Stimulated activated memory B cell treated with anti-CD40 and anti-IgM and Interleukin-4, amounts not matched to agents 10 μg/mL and 1 μg/mL and 100 μg/mL, for 72 hours (primary cell): Measurements from ENCODE around the gene SGCD.

ENCODE experiments used
- ATAC-seq: fragments of 150-1000 bp; cut with Tn5 transposase; 2 replicates; pipeline ENCODE4 v1.10.0; 2021
- H3K27ac Mint-ChIP-seq: one replicate; pipeline ENCODE4 v1.8.0; 2022; ENCODE audit warnings: mild to moderate bottlenecking, mixed read lengths
- H3K27me3 Mint-ChIP-seq: one replicate; pipeline ENCODE4 v1.8.0; 2022; ENCODE audit warnings: mixed read lengths
- H3K36me3 Mint-ChIP-seq: one replicate; pipeline ENCODE4 v1.8.0; 2022; ENCODE audit warnings: mixed read lengths
- H3K4me1 Mint-ChIP-seq: one replicate; pipeline ENCODE4 v1.8.0; 2022; ENCODE audit warnings: mixed read lengths
- H3K4me3 Mint-ChIP-seq: one replicate; pipeline ENCODE4 v1.8.0; 2022; ENCODE audit warnings: mild to moderate bottlenecking, moderate library complexity, mixed read lengths
- H3K9me3 Mint-ChIP-seq: one replicate; pipeline ENCODE4 v1.8.0; 2022; ENCODE audit warnings: mixed read lengths

Gene SGCD

GRCh38 chr5:156405988-156406387 is 79.0 kb downstream of the SGCD start:
- no peaks in the 10 kb centered on the region for H3K9me3 Mint-ChIP-seq
- H3K36me3 Mint-ChIP-seq = no peaks in the 10 kb centered on the region
- no peaks in the 10 kb centered on the region for H3K27me3 Mint-ChIP-seq
- H3K4me1 Mint-ChIP-seq = peaks cover 18% of the 10 kb centered on the region
- ATAC-seq = no peak
- H3K4me3 Mint-ChIP-seq = no peak overlapping the region
- no peak overlapping the region for H3K27ac Mint-ChIP-seq

- no peaks in the 10 kb centered on the region for H3K9me3 Mint-ChIP-seq
- no peak overlapping the region for H3K27ac Mint-ChIP-seq
- no peaks in the 10 kb centered on the region for H3K36me3 Mint-ChIP-seq
- no peaks in the 10 kb centered on the region for H3K27me3 Mint-ChIP-seq
- H3K4me3 Mint-ChIP-seq = no peak overlapping the region
- ATAC-seq = no peak
- H3K4me1 Mint-ChIP-seq = peaks cover 10% of the 10 kb centered on the region
Measured at GRCh38 chr5:156407251-156407650, 80.3 kb downstream of the SGCD start.

DNA sequence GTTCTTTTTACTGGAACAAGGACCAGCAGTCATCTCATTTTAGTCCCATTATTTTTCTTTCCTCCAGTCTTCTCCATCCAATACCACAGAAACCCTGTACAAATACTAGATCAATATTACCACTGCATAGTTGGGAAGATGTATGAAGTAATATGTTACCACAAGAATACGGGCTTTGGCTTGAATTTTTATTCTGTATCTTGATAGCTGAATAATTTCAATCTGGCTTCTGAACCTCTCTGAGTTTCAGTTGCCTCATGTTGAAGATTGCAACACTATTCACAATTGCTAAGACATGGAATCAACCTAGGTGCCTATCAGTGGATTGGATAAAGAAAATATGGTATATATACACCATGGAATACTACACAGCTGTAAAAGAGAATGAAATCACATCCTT is 82.9 kb downstream of the SGCD start:
- Mint-ChIP-seq H3K9me3 (no peaks in the 10 kb centered on the region), H3K36me3 (no peaks in the 10 kb centered on the region), H3K4me1 (no peaks in the 10 kb centered on the region), H3K27me3 (no peaks in the 10 kb centered on the region), H3K4me3 (no peak overlapping the region), H3K27ac (no peak overlapping the region)
- ATAC-seq = no peak

DNA sequence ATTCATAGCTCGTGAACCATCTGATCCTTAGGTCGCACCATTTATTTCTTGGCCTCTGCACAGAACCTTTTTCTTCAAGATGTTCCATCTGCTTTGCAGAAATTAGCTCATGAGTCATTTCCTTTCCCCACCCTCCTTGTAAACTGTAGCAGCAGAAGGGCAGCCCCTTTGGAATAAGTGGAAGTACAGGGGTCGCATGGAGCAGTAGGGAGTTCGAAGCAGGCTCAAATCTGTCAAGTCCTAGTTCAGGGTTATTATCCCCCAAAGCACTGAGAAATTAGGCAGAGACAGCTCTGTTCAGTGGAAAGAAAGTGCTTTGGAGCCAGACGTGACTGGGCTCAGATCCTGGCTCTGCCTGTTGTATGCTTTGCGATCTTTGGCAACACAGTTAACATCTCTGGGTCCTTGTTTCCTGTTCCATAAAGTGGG is 84.2 kb downstream of the SGCD start:
- ATAC-seq = no peak
- no peaks in the 10 kb centered on the region for H3K9me3 Mint-ChIP-seq
- H3K36me3 Mint-ChIP-seq = no peaks in the 10 kb centered on the region
- H3K4me3 Mint-ChIP-seq = no peak overlapping the region
- no peaks in the 10 kb centered on the region for H3K4me1 Mint-ChIP-seq
- H3K27ac Mint-ChIP-seq = no peak overlapping the region
- no peaks in the 10 kb centered on the region for H3K27me3 Mint-ChIP-seq

GRCh38 chr5:156411957-156412356 is 85.0 kb downstream of the SGCD start:
- Mint-ChIP-seq H3K4me1 (no peaks in the 10 kb centered on the region), H3K4me3 (no peak overlapping the region), H3K9me3 (no peaks in the 10 kb centered on the region), H3K36me3 (no peaks in the 10 kb centered on the region), H3K27ac (no peak overlapping the region), H3K27me3 (no peaks in the 10 kb centered on the region)
- ATAC-seq = no peak

DNA sequence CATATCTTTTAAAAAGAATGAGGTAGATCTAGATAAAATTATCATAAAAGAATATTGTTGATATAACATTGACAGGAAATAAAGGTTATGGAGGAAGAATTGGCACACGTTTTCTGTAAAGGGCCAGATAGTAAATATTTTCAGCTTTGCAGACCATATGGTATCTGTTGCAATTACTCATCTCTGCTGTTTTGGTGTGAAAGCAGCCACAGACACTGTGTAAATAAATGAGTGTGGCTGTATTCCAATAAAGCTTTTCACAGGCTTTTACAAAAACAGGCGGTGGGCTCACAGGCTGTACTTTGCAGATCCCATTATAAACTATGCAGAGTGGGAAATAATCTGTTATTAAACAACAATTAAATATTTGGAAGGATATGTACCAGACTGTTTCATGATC is 87.4 kb downstream of the SGCD start:
- no peaks in the 10 kb centered on the region for H3K27me3 Mint-ChIP-seq
- no peaks in the 10 kb centered on the region for H3K4me1 Mint-ChIP-seq
- no peaks in the 10 kb centered on the region for H3K9me3 Mint-ChIP-seq
- H3K4me3 Mint-ChIP-seq = no peak overlapping the region
- no peak overlapping the region for H3K27ac Mint-ChIP-seq
- H3K36me3 Mint-ChIP-seq = no peaks in the 10 kb centered on the region
- ATAC-seq = no peak

GRCh38 chr5:156419661-156420060 is 92.7 kb downstream of the SGCD start:
- H3K4me1 Mint-ChIP-seq = no peaks in the 10 kb centered on the region
- no peaks in the 10 kb centered on the region for H3K9me3 Mint-ChIP-seq
- ATAC-seq = no peak
- no peak overlapping the region for H3K27ac Mint-ChIP-seq
- no peak overlapping the region for H3K4me3 Mint-ChIP-seq
- H3K36me3 Mint-ChIP-seq = no peaks in the 10 kb centered on the region
- H3K27me3 Mint-ChIP-seq = no peaks in the 10 kb centered on the region

DNA sequence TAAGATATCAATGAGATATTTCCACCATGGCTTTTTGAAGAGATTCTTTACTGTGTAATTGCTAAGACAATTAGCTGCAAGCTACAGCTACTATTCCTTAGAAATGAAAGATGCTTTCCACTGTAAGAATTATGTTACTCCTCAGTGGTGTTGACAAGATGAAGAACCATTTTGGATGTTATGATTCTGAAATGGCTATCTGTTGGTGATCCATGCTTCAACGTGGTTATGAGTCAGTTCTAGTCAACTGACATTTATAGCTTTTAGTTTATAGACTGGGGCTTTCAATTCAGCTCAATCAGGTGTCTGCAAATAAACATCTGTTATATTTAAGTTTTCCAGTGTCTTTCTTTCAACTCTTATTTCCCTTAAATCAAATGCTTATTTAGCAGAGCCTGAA is 93.7 kb downstream of the SGCD start:
- no peaks in the 10 kb centered on the region for H3K27me3 Mint-ChIP-seq
- no peak for ATAC-seq
- no peaks in the 10 kb centered on the region for H3K9me3 Mint-ChIP-seq
- H3K36me3 Mint-ChIP-seq = no peaks in the 10 kb centered on the region
- no peak overlapping the region for H3K27ac Mint-ChIP-seq
- H3K4me1 Mint-ChIP-seq = no peaks in the 10 kb centered on the region
- H3K4me3 Mint-ChIP-seq = no peak overlapping the region

DNA sequence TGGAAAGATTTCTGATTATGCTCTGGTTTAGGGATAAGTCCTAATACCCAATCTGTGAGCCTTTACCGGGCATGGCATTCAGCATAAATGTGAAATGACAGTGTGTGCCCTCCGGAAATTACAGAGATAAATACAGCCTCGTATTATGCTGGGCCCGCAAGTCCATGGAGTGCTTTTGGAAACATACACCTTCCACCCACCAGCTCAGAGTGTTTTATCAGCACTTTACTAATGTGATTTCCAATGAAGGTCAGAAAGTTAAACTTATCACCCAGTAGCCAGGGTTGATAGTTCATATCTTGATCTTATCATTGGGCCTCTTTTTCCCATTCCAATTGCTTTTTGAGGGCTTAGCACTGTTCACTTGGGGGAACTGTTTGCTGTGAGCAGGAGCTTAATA is 94.8 kb downstream of the SGCD start:
- no peaks in the 10 kb centered on the region for H3K36me3 Mint-ChIP-seq
- H3K9me3 Mint-ChIP-seq = no peaks in the 10 kb centered on the region
- H3K4me3 Mint-ChIP-seq = no peak overlapping the region
- H3K27me3 Mint-ChIP-seq = peaks cover 8% of the 10 kb centered on the region
- no peak for ATAC-seq
- no peak overlapping the region for H3K27ac Mint-ChIP-seq
- no peaks in the 10 kb centered on the region for H3K4me1 Mint-ChIP-seq

DNA sequence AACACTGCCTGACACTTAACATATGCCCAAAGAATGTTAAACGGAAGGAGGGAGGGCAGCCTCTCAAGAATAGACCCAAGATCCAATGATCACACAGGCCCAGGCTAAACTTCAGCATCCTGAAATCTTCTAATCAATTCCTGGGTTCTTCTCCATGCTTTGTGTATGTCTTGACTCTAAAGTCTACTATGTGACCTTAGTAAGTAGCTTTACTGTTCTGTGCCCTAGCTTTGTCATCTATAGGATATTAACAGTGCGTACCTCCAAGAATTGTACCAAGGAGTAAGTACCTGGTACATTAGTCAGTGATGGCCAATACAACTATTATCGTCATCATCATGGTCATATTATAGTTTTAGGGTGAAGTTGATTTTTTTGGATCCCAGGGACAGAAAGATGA is 96.6 kb downstream of the SGCD start:
- no peaks in the 10 kb centered on the region for H3K36me3 Mint-ChIP-seq
- peaks cover 9% of the 10 kb centered on the region for H3K27me3 Mint-ChIP-seq
- no peaks in the 10 kb centered on the region for H3K9me3 Mint-ChIP-seq
- no peak overlapping the region for H3K27ac Mint-ChIP-seq
- ATAC-seq = no peak
- no peak overlapping the region for H3K4me3 Mint-ChIP-seq
- no peaks in the 10 kb centered on the region for H3K4me1 Mint-ChIP-seq

DNA sequence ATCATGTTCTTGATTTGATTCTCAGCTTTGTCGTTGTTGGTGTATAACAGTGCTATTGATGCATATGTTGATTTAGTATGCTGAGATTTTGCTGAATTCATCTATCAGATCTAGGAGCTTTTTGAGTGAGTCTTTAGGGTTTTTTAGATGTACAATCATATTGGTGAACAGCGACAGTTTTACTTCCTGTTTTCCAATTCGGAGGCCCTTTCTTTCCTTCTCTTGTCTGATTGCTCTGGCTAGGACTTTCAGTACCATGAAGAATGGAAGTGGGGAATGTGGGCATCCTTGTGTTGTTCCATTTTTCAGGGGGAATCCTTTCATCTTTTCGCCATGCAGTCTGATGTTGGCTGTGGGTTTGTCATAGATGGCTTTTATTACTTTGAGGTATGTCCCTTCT is 100.4 kb downstream of the SGCD start:
- peaks cover 20% of the 10 kb centered on the region for H3K27me3 Mint-ChIP-seq

GRCh38 chr5:156431956-156432829 is 105.2 kb downstream of the SGCD start:
- Mint-ChIP-seq H3K4me3 (no peak overlapping the region), H3K27ac (no peak overlapping the region), H3K36me3 (no peaks in the 10 kb centered on the region), H3K4me1 (no peaks in the 10 kb centered on the region), H3K9me3 (no peaks in the 10 kb centered on the region), H3K27me3 (peaks cover 11% of the 10 kb centered on the region)
- ATAC-seq = no peak

More for the DNA sequence above, 100.4 kb downstream of the SGCD start:
- Mint-ChIP-seq H3K4me1 (no peaks in the 10 kb centered on the region), H3K9me3 (no peaks in the 10 kb centered on the region), H3K4me3 (no peak overlapping the region), H3K27ac (no peak overlapping the region), H3K36me3 (no peaks in the 10 kb centered on the region)
- ATAC-seq = no peak

GRCh38 chr5:156432830-156433105 is 105.8 kb downstream of the SGCD start:
- no peaks in the 10 kb centered on the region for H3K36me3 Mint-ChIP-seq
- H3K4me1 Mint-ChIP-seq = no peaks in the 10 kb centered on the region
- no peaks in the 10 kb centered on the region for H3K9me3 Mint-ChIP-seq
- H3K4me3 Mint-ChIP-seq = no peak overlapping the region
- no peak overlapping the region for H3K27ac Mint-ChIP-seq
- H3K27me3 Mint-ChIP-seq = peaks cover 11% of the 10 kb centered on the region
- ATAC-seq = no peak

- H3K4me1 Mint-ChIP-seq = no peaks in the 10 kb centered on the region
- no peaks in the 10 kb centered on the region for H3K36me3 Mint-ChIP-seq
- peaks cover 11% of the 10 kb centered on the region for H3K27me3 Mint-ChIP-seq
- H3K27ac Mint-ChIP-seq = no peak overlapping the region
- ATAC-seq = no peak
- H3K9me3 Mint-ChIP-seq = no peaks in the 10 kb centered on the region
- no peak overlapping the region for H3K4me3 Mint-ChIP-seq
Measured at GRCh38 chr5:156434471-156434870, 107.5 kb downstream of the SGCD start.

GRCh38 chr5:156435101-156435500 is 108.1 kb downstream of the SGCD start:
- H3K4me3 Mint-ChIP-seq = no peak overlapping the region
- no peaks in the 10 kb centered on the region for H3K4me1 Mint-ChIP-seq
- peaks cover 16% of the 10 kb centered on the region for H3K27me3 Mint-ChIP-seq
- H3K27ac Mint-ChIP-seq = no peak overlapping the region
- H3K36me3 Mint-ChIP-seq = no peaks in the 10 kb centered on the region
- no peak for ATAC-seq
- H3K9me3 Mint-ChIP-seq = no peaks in the 10 kb centered on the region

DNA sequence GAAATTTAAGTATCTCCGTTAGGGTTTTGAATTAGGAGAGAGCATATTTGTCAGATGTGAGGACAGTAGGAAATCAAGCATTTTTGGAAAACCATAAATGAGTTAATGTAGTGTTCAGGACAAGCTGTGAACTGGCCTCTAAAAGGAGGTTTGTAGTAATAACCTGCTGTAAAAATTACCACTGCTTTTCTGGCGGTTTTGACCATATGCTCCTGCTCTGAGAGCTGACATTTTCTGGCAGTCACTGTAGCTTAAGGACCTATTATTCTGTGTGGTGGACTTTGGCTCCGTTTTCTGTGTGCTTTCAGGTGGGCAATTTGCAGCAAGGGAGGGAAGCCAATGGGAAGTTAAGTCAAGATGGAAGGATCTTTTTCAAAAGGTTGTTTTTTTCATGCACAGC is 111.1 kb downstream of the SGCD start:
- Mint-ChIP-seq H3K4me3 (no peak overlapping the region), H3K36me3 (no peaks in the 10 kb centered on the region), H3K27ac (no peak overlapping the region), H3K9me3 (no peaks in the 10 kb centered on the region), H3K4me1 (no peaks in the 10 kb centered on the region), H3K27me3 (peaks cover 9% of the 10 kb centered on the region)
- no peak for ATAC-seq
